ENCODE data around the gene FBLN1. TPM values are rescaled to one million over a fixed set of nuclear protein-coding genes. Genes with fewer than 3 reads are reported as not detected.

The FBLN1 gene
- total and polyA plus RNA-seq, 2 of the 13 experiments (the other 11 are each of a cell fraction or from before 2014, with no cell fraction given), result 37.3 to 103 TPM

GRCh38 chr22:45629469-45630089, 126.9 kb downstream of the FBLN1 start (continued):
- no peak for TF ChIP-seq ZNF646 (CRISPR knock-in tag; IDR thresholded peaks at IDR 0.05)
- TF ChIP-seq BCL6 (CRISPR knock-in tag; IDR thresholded peaks at IDR 0.05), result peak; percentile 63
- TF ChIP-seq ZNF776 (CRISPR knock-in tag; IDR thresholded peaks at IDR 0.05), result no peak
- TF ChIP-seq ZNF816 (CRISPR knock-in tag; IDR thresholded peaks at IDR 0.05; ENCODE audit: borderline replicate concordance), result no peak
- no peak for TF ChIP-seq RNF2 (conservative IDR thresholded peaks at IDR 0.05; ENCODE audit: low read depth)
- no peak for TF ChIP-seq ZNF260 (CRISPR knock-in tag; IDR thresholded peaks at IDR 0.05; ENCODE audit: borderline replicate concordance, low read depth)
- TF ChIP-seq CSRNP1 (CRISPR knock-in tag; IDR thresholded peaks at IDR 0.05), result no peak
- TF ChIP-seq TP53 (CRISPR knock-in tag; conservative IDR thresholded peaks at IDR 0.05), result no peak
- no peak; the same call in 1 of the 2 replicates for TF ChIP-seq ZNF331 (CRISPR knock-in tag; IDR thresholded peaks at IDR 0.05)
- TF ChIP-seq ISL2 (CRISPR knock-in tag; IDR thresholded peaks at IDR 0.05), result no peak
- TF ChIP-seq ARNTL (CRISPR knock-in tag; IDR thresholded peaks at IDR 0.05), result peak; percentile 62; the same call in 1 of the 2 replicates
- peak; percentile 77 for TF ChIP-seq ZBTB38 (CRISPR knock-in tag; IDR thresholded peaks at IDR 0.05)
- TF ChIP-seq HNRNPLL (IDR thresholded peaks at IDR 0.05; ENCODE audit: low read depth, low read length, poor library complexity, severe bottlenecking), result no peak
- TF ChIP-seq TRIM22 (IDR thresholded peaks at IDR 0.05), result no peak
- TF ChIP-seq ZNF44 (CRISPR knock-in tag; IDR thresholded peaks at IDR 0.05), result no peak
- TF ChIP-seq ZFP62 (CRISPR knock-in tag; IDR thresholded peaks at IDR 0.05), result no peak
- no peak for TF ChIP-seq ZBTB49 (CRISPR knock-in tag; IDR thresholded peaks at IDR 0.05; ENCODE audit: borderline replicate concordance)
- no peak for TF ChIP-seq ZNF652 (CRISPR knock-in tag; IDR thresholded peaks at IDR 0.05; ENCODE audit: borderline replicate concordance, low read depth)
- no peak for TF ChIP-seq DR1 (CRISPR knock-in tag; IDR thresholded peaks at IDR 0.05)

Measured in HepG2 (cell line).